BLaER1 (cell line): Measurements from ENCODE around the gene CLDN7.

ENCODE experiments used
- H3K27ac ChIP-seq: shearing (Covaris generic); formaldehyde crosslinking; 2 replicates; pipeline ENCODE4 v1.8.1; 2022
- H3K27me3 ChIP-seq: shearing (Covaris generic); formaldehyde crosslinking; 2 replicates; pipeline ENCODE4 v1.8.1; 2022
- H3K36me3 ChIP-seq: shearing (Covaris generic); formaldehyde crosslinking; 2 replicates; pipeline ENCODE4 v1.8.1; 2022
- H3K4me1 ChIP-seq: shearing (Covaris generic); formaldehyde crosslinking; 2 replicates; pipeline ENCODE4 v1.8.1; 2022
- H3K4me2 ChIP-seq: shearing (Covaris generic); formaldehyde crosslinking; 2 replicates; pipeline ENCODE4 v1.8.1; 2022
- H3K4me3 ChIP-seq: shearing (Covaris generic); formaldehyde crosslinking; 2 replicates; pipeline ENCODE4 v1.8.1; 2022
- H3K9ac ChIP-seq: shearing (Covaris generic); formaldehyde crosslinking; 2 replicates; pipeline ENCODE4 v1.8.1; 2022
- H3K9me3 ChIP-seq: shearing (Covaris generic); formaldehyde crosslinking; 2 replicates; pipeline ENCODE4 v1.8.1; 2022
- H4K20me1 ChIP-seq: shearing (Covaris generic); formaldehyde crosslinking; 2 replicates; pipeline ENCODE4 v1.8.1; 2022
- Cebpa-rat ChIP-seq: shearing (Covaris generic); IDR thresholded peaks from 2 replicates; pipeline ENCODE4 v1.8.1; 2022

The CLDN7 gene

GRCh38 chr17:7229504-7229903 is 32.8 kb downstream of the CLDN7 start:
- Histone ChIP-seq H3K36me3 (peaks cover 66% of the 10 kb centered on the region), H4K20me1 (peaks cover 60% of the 10 kb centered on the region), H3K4me2 (no peak overlapping the region), H3K27me3 (no peaks in the 10 kb centered on the region), H3K9me3 (no peaks in the 10 kb centered on the region), H3K27ac (no peak overlapping the region), H3K9ac (no peak overlapping the region), H3K4me3 (no peak overlapping the region), H3K4me1 (peaks cover 21% of the 10 kb centered on the region)
- TF ChIP-seq Cebpa-rat, result no peak

- H3K27ac ChIP-seq, result no peak overlapping the region
- no peaks in the 10 kb centered on the region for H3K9me3 ChIP-seq
- peaks cover 63% of the 10 kb centered on the region for H4K20me1 ChIP-seq
- no peak overlapping the region for H3K9ac ChIP-seq
- peaks cover 21% of the 10 kb centered on the region for H3K4me1 ChIP-seq
- peaks cover 71% of the 10 kb centered on the region for H3K36me3 ChIP-seq
- H3K27me3 ChIP-seq, result no peaks in the 10 kb centered on the region
- TF ChIP-seq Cebpa-rat, result no peak
- H3K4me2 ChIP-seq, result no peak overlapping the region
- no peak overlapping the region for H3K4me3 ChIP-seq
Observed at GRCh38 chr17:7228920-7229319, 33.4 kb downstream of the CLDN7 start.

- H3K9me3 ChIP-seq, result no peaks in the 10 kb centered on the region
- no peak for TF ChIP-seq Cebpa-rat
- H3K4me1 ChIP-seq, result peaks cover 11% of the 10 kb centered on the region
- H4K20me1 ChIP-seq, result peaks cover 66% of the 10 kb centered on the region
- H3K27me3 ChIP-seq, result no peaks in the 10 kb centered on the region
- H3K9ac ChIP-seq, result no peak overlapping the region
- H3K27ac ChIP-seq, result no peak overlapping the region
- H3K4me3 ChIP-seq, result no peak overlapping the region
- peaks cover 90% of the 10 kb centered on the region for H3K36me3 ChIP-seq
- H3K4me2 ChIP-seq, result no peak overlapping the region
Observed at GRCh38 chr17:7226721-7227710, 35.3 kb downstream of the CLDN7 start.

GRCh38 chr17:7225711-7226331 is 36.5 kb downstream of the CLDN7 start:
- Histone ChIP-seq H3K27me3 (no peaks in the 10 kb centered on the region), H3K4me1 (peaks cover 18% of the 10 kb centered on the region), H3K4me3 (no peak overlapping the region), H3K9me3 (no peaks in the 10 kb centered on the region), H3K36me3 (peaks cover 97% of the 10 kb centered on the region), H3K4me2 (no peak overlapping the region), H3K9ac (0 out of 2 replicates have a peak overlapping the region, but pooled peaks have one; percentile 10), H3K27ac (no peak overlapping the region), H4K20me1 (peaks cover 66% of the 10 kb centered on the region)
- no peak for TF ChIP-seq Cebpa-rat

- no peaks in the 10 kb centered on the region for H3K9me3 ChIP-seq
- peaks cover 86% of the 10 kb centered on the region for H3K36me3 ChIP-seq
- peaks cover 65% of the 10 kb centered on the region for H4K20me1 ChIP-seq
- peaks cover 24% of the 10 kb centered on the region for H3K4me1 ChIP-seq
- no peak overlapping the region for H3K9ac ChIP-seq
- no peak overlapping the region for H3K4me3 ChIP-seq
- no peaks in the 10 kb centered on the region for H3K27me3 ChIP-seq
- H3K27ac ChIP-seq, result no peak overlapping the region
- no peak overlapping the region for H3K4me2 ChIP-seq
- TF ChIP-seq Cebpa-rat, result no peak
Observed at GRCh38 chr17:7224661-7225111, 37.6 kb downstream of the CLDN7 start.

GRCh38 chr17:7224110-7224509 is 38.2 kb downstream of the CLDN7 start:
- H3K4me2 ChIP-seq, result no peak overlapping the region
- H4K20me1 ChIP-seq, result peaks cover 61% of the 10 kb centered on the region
- no peak overlapping the region for H3K27ac ChIP-seq
- TF ChIP-seq Cebpa-rat, result no peak
- H3K9ac ChIP-seq, result no peak overlapping the region
- peaks cover 80% of the 10 kb centered on the region for H3K36me3 ChIP-seq
- no peaks in the 10 kb centered on the region for H3K27me3 ChIP-seq
- H3K4me3 ChIP-seq, result no peak overlapping the region
- no peaks in the 10 kb centered on the region for H3K9me3 ChIP-seq
- H3K4me1 ChIP-seq, result peaks cover 30% of the 10 kb centered on the region

GRCh38 chr17:7223375-7223774 is 38.9 kb downstream of the CLDN7 start:
- TF ChIP-seq Cebpa-rat, result no peak
- no peak overlapping the region for H3K27ac ChIP-seq
- H3K27me3 ChIP-seq, result no peaks in the 10 kb centered on the region
- H4K20me1 ChIP-seq, result peaks cover 61% of the 10 kb centered on the region
- H3K9ac ChIP-seq, result peak overlapping the region; percentile 39; the same call in 1 of the 2 replicates
- H3K4me1 ChIP-seq, result peaks cover 37% of the 10 kb centered on the region
- H3K9me3 ChIP-seq, result no peaks in the 10 kb centered on the region
- peaks cover 73% of the 10 kb centered on the region for H3K36me3 ChIP-seq
- H3K4me3 ChIP-seq, result no peak overlapping the region
- H3K4me2 ChIP-seq, result no peak overlapping the region

GRCh38 chr17:7222972-7223292 is 39.3 kb downstream of the CLDN7 start:
- Histone ChIP-seq H3K27me3 (no peaks in the 10 kb centered on the region), H3K4me3 (no peak overlapping the region), H3K36me3 (peaks cover 68% of the 10 kb centered on the region), H3K9me3 (no peaks in the 10 kb centered on the region), H3K27ac (no peak overlapping the region), H3K4me2 (no peak overlapping the region), H3K4me1 (peaks cover 42% of the 10 kb centered on the region), H4K20me1 (peaks cover 61% of the 10 kb centered on the region), H3K9ac (peak overlapping the region; percentile 39; the same call in 1 of the 2 replicates)
- no peak for TF ChIP-seq Cebpa-rat

- Histone ChIP-seq H3K9ac (peak overlapping the region; percentile 19; the same call in 1 of the 2 replicates), H3K4me2 (no peak overlapping the region), H3K36me3 (peaks cover 62% of the 10 kb centered on the region), H3K9me3 (no peaks in the 10 kb centered on the region), H3K4me3 (no peak overlapping the region), H3K27ac (no peak overlapping the region), H3K27me3 (no peaks in the 10 kb centered on the region), H4K20me1 (peaks cover 58% of the 10 kb centered on the region), H3K4me1 (peaks cover 45% of the 10 kb centered on the region)
- no peak for TF ChIP-seq Cebpa-rat
Observed at GRCh38 chr17:7222093-7222971, 39.9 kb downstream of the CLDN7 start.
